Fibroblast of lung (primary cell): Measurements from ENCODE around the gene CNBD2.

Experiments used
- CTCF ChIP-seq, 2 donors: IDR thresholded peaks in 1 of 2; conservative IDR thresholded peaks in 1 of 2; 1 replicate in 1 of 2; 2 replicates in 1 of 2; pipeline ENCODE4 v1.5.1; 2011 to 2012; ENCODE audit warnings: low read length in 2 of 2, control low read depth in 1 of 2, inconsistent platforms in 1 of 2, low read depth in 1 of 2, mild to moderate bottlenecking in 1 of 2
- EZH2 ChIP-seq: IDR thresholded peaks from 2 replicates; pipeline ENCODE4 v1.5.1; 2012; ENCODE audit warnings: low read length, control low read depth, mild to moderate bottlenecking; ENCODE audit errors: missing control alignments

- TF ChIP-seq CTCF (conservative IDR thresholded peaks at IDR 0.05 in 1 of 2, IDR thresholded peaks at IDR 0.05 in 1 of 2; ENCODE audit: low read depth in 1 of 2, low read length in 2 of 2) (peak; percentile 51 to 65), EZH2 (no peak)
Measured at GRCh38 chr20:35991142-35991771, 22.9 kb downstream of the CNBD2 start.
